Activated T-cell treated with anti-CD3 and anti-CD28 coated beads, Interleukin-2, amount 50 U/mL, for 24 hours (primary cell): Measurements from ENCODE around the gene BICDL2.

ENCODE experiments used
- DNase-seq: peaks from one replicate; pipeline ENCODE4 v3.0.0-alpha.2; 2020
- H3K27ac Mint-ChIP-seq: 2 replicates; pipeline ENCODE4 v1.8.0; 2020; ENCODE audit warnings: mild to moderate bottlenecking, mixed read lengths
- H3K27me3 Mint-ChIP-seq: 2 replicates; pipeline ENCODE4 v1.8.0; 2020; ENCODE audit warnings: mixed read lengths
- H3K36me3 Mint-ChIP-seq: 2 replicates; pipeline ENCODE4 v1.8.0; 2020; ENCODE audit warnings: low read depth, mixed read lengths
- H3K4me1 Mint-ChIP-seq: 2 replicates; pipeline ENCODE4 v1.8.0; 2020; ENCODE audit warnings: low read depth, mixed read lengths
- H3K4me3 Mint-ChIP-seq: 2 replicates; pipeline ENCODE4 v1.8.0; 2020; ENCODE audit warnings: mild to moderate bottlenecking, moderate library complexity, mixed read lengths
- H3K9me3 Mint-ChIP-seq: 2 replicates; pipeline ENCODE4 v1.8.0; 2020; ENCODE audit warnings: mixed read lengths

The BICDL2 gene

DNA sequence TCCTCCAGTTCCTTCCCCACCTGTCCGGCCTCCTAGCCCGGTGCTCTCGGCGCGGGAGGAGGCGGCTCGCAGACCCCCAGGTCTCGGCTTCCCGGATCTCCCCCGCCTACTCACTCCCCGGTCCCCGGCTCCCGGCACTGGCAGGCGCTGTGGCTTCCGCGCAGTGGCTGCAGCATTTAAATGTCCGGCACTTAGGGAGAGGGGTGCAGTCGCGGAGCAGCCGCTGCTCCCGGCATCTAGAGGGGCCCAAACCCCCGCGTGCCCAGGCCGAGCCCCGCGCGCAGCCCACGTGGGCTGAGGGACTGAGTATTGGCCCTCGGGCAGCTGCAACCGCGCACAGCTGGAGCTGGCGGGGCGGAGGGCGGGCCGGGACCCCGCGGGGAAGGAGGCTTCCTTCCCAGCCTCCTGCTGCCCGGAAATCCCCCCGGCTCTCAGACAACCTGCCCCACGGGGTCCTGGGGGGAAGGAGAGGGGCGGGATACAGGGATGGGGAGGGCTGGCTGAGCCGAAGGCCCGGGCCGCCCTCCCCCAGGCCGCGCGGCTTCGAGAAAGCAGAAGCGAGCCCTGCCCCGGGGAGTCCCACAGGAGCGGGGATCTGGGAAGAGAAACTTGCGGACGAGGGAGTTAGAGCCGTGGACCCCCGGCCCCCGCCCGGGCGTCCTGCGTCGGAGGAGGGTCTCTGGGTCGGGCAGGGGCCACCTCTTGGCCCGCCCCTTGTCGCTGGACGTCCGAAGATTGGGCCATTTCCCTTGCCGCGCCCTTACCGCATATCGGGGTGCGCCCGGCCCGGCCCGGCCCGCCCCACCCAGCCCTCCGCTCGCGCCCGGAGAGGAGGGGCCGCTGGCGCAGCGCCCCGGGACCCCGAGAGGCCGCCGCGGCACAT lies 9.3 kb upstream of the BICDL2 start, which contains the start of gene MMP25:
TSS of gene MMP25 (plus strand) at position 804 of the 883 bp plus-strand sequence. CDS start 357 bp downstream, outside the sequence.
- peaks cover 63% of the 10 kb centered on the region for H3K27me3 Mint-ChIP-seq
- no peaks in the 10 kb centered on the region for H3K36me3 Mint-ChIP-seq
- no peaks in the 10 kb centered on the region for H3K9me3 Mint-ChIP-seq
- peak; percentile 55 for DNase-seq
- H3K27ac Mint-ChIP-seq = peak within 1 kb of the TSS; percentile 22
- H3K4me1 Mint-ChIP-seq = peaks cover 16% of the 10 kb centered on the region
- peak within 1 kb of the TSS; percentile 68 for H3K4me3 Mint-ChIP-seq

DNA sequence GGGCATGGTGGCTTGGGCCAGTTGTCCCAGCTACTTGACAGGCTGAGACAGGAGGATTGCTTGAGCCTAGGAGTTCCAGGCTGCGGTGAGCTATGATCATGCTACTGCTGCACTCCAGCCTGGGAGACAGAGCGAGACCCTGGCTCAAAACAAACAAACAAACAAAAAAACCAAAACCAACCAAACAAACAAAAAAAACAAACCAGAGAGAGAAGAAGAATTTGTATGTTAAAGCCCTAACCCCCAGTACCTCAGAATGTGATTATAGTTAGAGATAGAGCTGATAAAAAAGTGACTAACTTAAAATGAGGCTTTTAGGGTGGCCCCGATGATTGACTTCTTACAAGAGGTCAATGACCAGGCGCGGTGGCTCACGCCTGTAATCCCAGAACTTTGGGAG lies 8.0 kb upstream of the BICDL2 start:
- no peaks in the 10 kb centered on the region for H3K36me3 Mint-ChIP-seq
- H3K4me3 Mint-ChIP-seq = peak overlapping the region; percentile 68
- H3K9me3 Mint-ChIP-seq = no peaks in the 10 kb centered on the region
- H3K4me1 Mint-ChIP-seq = peaks cover 16% of the 10 kb centered on the region
- no peak overlapping the region for H3K27ac Mint-ChIP-seq
- DNase-seq = no peak
- H3K27me3 Mint-ChIP-seq = peaks cover 75% of the 10 kb centered on the region

DNA sequence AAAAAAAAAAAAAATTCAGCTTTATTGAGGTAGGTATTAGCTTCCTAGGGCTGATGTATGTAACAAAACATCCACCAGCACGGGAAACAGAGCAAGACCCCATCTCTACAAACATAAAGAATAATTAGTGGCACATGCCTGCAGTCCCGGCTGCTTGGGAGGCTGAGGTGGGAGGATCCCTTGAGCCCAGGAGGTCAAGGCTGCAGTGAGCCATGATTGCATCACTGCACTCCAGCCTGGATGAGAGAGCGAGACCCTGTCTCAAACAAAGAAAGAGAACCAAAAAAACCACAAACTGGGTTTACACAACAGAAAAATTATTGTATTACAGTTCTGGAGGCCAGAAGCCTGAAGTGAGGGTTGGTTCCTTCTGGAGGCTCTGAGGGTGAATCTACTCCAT lies 5.6 kb upstream of the BICDL2 start:
- Mint-ChIP-seq H3K4me3 (no peak overlapping the region), H3K4me1 (peaks cover 13% of the 10 kb centered on the region), H3K9me3 (no peaks in the 10 kb centered on the region), H3K27ac (no peak overlapping the region), H3K27me3 (peaks cover 86% of the 10 kb centered on the region), H3K36me3 (no peaks in the 10 kb centered on the region)
- no peak for DNase-seq

DNA sequence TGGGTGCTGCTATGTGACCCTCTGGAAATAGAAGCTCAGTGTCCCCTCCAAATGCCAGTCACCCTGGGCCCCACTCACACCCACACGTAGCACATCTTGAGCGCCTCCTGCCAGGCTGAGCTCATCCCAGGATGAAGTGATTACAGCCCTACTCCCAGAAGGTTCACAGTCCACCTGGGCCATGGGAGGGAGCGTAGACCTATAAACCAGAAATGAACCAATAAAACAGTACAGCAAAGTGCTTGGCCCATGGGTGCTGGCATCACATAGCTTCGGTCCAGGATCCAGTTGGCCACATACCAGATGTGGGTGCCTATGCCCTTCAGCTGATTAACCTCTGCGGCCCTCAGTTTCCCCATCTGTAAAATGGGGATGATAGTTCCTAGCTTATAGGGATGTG lies 2.2 kb upstream of the BICDL2 start:
- Mint-ChIP-seq H3K9me3 (no peaks in the 10 kb centered on the region), H3K4me3 (no peak overlapping the region), H3K27ac (no peak overlapping the region), H3K36me3 (no peaks in the 10 kb centered on the region), H3K27me3 (peaks cover 89% of the 10 kb centered on the region), H3K4me1 (peaks cover 11% of the 10 kb centered on the region)
- no peak for DNase-seq

DNA sequence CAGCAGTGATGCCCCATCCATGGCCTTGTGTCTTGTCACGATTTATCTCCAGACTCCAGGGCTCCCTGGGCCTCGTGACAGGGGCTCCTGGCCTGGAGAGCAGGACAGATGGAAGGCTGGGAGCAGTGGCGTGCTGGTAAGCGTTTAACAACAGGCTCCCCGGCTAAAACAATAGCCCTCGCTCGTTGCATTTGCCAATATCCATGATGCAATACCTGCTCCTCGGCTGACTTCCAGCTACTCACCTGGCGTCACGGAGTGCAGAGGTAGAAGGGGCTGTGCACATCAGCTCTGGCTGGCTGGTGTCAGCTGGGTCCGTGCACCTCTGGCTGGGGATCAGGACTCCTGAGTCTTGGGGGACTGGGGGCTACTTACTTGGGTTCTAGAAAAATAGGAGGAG lies 1.5 kb upstream of the BICDL2 start:
- Mint-ChIP-seq H3K27ac (no peak overlapping the region), H3K27me3 (peaks cover 89% of the 10 kb centered on the region)

DNA sequence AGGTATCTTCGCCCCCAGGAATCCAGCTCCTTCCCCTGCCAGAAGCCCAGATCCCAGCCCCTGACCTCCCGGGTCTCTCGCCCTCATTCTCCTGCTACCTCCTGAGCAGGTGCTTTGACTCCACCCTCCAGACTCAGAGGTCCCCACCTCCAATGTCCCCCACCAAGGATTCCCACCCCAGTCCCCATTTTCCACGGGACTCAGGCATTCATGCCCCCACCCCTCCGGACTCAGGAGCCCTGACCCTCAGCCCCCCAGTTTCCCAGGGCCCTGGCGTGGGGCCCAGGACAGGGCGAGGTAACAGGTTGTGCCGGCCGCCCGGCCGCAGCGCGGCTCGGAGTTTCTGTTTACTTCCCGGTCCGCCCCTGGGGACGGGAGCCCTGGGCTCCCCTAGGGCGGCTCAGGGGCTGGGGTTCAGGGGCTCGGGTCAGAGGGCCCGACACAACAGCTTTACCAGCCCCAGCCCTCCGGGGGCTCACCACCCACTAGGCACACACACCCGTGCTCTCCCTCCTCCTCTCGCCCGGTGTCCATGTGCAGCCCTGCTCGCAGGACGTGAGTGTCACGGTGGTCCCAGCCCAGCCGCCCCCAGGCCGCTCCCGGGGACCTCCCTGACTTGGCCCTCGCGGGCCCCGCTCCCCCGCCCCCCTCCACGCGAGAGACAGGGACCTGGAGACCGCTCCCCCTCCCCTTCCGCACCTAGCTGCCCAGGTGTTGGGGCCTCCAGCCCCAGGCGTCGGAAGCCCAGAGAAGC lies 595 bp downstream of the BICDL2 start:
- no peak for DNase-seq
- H3K4me3 Mint-ChIP-seq = no peak overlapping the region
- H3K27ac Mint-ChIP-seq = no peak overlapping the region
- H3K4me1 Mint-ChIP-seq = peaks cover 11% of the 10 kb centered on the region
- H3K9me3 Mint-ChIP-seq = no peaks in the 10 kb centered on the region
- peaks cover 88% of the 10 kb centered on the region for H3K27me3 Mint-ChIP-seq
- no peaks in the 10 kb centered on the region for H3K36me3 Mint-ChIP-seq

More for the DNA sequence above, 1.5 kb upstream of the BICDL2 start:
- H3K4me1 Mint-ChIP-seq = peaks cover 11% of the 10 kb centered on the region
- H3K36me3 Mint-ChIP-seq = no peaks in the 10 kb centered on the region
- no peaks in the 10 kb centered on the region for H3K9me3 Mint-ChIP-seq
- H3K4me3 Mint-ChIP-seq = no peak overlapping the region
- no peak for DNase-seq

DNA sequence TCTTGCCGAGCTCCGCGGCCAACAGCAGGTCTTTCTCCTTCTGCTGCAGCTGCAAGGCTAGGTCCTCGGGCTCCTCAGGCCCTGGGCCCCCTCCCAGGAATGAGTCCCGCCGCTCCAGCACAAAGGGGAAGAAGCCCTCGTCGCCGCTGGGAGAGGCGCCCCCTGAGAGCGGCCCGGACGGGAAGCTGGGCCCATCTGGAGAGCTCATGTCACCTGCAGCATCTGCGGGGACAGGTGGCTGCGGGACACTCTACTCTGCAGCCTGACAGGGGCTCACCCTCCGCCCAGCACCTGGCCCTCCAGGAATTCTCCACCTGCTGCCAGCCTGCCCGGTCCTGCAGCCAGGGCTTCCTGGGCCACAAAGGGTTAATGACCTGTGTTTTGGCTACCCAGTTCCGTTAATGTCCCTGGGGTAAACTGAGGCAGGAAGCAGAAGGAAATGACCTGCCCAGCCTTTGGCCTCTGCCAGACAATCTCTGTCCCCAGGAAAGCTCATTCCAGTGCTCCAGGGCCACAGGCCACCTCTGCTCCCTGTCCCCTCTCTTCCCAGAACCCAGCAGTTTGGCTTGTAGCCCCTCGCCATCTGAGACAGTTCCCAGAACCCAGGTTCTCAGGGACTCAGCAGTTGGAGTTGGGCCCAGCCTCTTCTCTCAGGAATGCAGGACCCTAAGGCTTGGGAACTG lies 1.3 kb downstream of the BICDL2 start:
- H3K36me3 Mint-ChIP-seq = no peaks in the 10 kb centered on the region
- no peaks in the 10 kb centered on the region for H3K9me3 Mint-ChIP-seq
- H3K27me3 Mint-ChIP-seq = peaks cover 88% of the 10 kb centered on the region
- no peak overlapping the region for H3K4me3 Mint-ChIP-seq
- no peak for DNase-seq
- peaks cover 11% of the 10 kb centered on the region for H3K4me1 Mint-ChIP-seq
- no peak overlapping the region for H3K27ac Mint-ChIP-seq

DNA sequence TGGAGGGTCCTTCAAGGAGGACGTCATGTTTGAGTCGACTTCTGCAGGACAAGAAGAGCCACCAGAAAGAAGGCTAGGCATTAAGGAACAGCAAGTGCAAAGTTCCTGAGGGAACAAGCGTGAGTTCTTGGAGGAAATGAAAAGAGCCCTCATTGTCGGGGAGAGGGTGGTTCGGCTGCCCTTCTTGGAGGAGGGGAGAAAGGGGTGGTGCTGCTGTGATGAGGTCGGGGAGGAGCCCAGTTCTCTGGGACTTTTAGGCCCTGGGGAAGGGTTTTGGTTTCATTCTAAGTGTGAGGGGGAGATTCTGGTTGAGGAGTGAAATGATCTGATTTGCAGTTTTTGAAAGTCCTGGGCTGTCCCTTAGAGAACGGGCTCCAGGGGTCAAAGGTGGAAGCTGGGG lies 4.1 kb downstream of the BICDL2 start:
- Mint-ChIP-seq H3K27ac (no peak overlapping the region), H3K9me3 (no peaks in the 10 kb centered on the region), H3K36me3 (peaks cover 4% of the 10 kb centered on the region), H3K4me3 (no peak overlapping the region), H3K4me1 (peaks cover 25% of the 10 kb centered on the region), H3K27me3 (peaks cover 79% of the 10 kb centered on the region)
- DNase-seq = no peak

DNA sequence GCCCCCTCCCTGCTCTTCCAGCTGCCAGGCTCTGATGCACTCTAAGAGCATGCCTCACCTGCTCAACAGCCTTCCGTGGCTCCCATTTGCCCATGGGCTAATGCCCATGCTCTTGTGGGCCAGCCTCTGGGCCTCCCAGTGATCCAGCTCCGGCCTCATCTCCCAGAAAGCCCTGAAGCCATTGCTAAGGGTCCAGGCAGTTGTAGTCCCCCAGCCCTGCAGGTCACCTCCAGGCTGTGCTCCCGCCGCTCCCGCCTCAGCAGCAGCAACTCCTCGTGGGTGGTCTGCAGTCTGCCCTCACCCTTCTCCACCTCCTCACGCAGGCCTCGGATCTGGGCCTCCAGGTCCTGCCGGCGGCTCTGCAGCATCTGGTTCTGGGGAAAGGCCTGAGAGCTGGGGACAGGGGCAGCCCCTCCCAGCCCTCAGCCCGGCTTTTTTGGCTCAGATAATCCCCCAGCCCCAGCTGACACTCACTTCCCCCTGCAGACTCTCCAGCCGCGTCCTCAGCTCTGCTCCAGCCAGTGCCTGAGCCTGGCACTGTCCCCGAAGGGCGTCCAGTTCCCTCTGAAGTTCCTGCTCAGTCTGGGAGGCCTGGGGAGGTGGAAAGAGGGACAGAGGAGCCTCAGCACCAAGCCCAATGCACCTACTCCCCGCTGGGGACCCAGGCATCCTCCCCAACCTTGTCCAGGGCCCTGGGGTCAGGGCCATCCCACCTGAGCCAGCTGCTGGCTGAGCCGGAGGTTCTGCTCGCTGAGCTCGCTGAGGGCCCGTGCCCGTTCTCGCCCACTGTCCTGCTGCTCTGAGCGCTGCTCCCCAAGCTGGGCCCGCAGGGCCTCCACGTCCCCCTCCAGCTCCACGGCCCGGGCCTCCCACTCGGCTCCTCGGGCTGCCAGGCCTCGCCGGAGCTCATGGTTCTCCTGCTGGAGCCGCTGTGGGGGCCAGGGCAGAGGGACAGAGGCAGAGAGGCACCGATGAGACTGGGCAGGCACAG lies 6.2 kb downstream of the BICDL2 start:
- H3K9me3 Mint-ChIP-seq = no peaks in the 10 kb centered on the region
- H3K4me1 Mint-ChIP-seq = peaks cover 20% of the 10 kb centered on the region
- no peak overlapping the region for H3K4me3 Mint-ChIP-seq
- peaks cover 65% of the 10 kb centered on the region for H3K27me3 Mint-ChIP-seq
- no peak for DNase-seq
- H3K27ac Mint-ChIP-seq = no peak overlapping the region
- peaks cover 23% of the 10 kb centered on the region for H3K36me3 Mint-ChIP-seq

DNA sequence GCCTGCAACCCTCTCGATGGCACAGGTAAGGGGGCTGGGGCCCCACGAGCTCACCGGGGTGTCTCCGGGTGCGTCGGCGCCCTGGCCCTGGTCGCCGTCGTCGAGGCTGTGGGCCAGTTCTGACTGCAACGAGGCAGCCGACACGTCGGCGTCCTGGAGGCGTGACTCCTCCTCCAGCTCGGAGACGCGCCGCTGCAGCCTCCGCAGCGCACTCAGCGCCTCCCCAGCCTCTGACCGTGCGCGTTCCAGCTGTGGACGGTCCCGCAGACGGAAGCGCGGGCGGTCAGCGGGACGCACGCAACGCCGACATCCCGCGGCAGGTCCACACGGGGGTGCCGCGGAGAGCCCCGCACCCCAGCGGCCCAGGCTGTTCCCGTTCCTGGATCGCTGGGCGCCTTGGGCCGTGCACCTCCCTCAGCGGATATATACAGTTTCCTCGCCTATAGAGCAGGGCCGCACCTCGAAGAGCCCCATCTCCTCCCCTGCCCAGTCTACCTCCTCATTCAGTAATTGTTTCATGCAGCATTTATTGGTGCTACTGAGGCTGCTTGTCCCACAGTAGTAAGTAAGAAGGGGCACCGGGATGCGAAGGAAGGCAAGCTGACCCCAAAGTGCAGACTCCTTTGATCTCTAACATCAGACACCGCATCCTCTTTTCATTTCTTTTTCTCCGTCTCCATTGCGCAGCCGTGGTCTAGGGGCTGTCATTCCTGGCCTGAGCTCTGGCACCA lies 7.1 kb downstream of the BICDL2 start:
- H3K4me1 Mint-ChIP-seq = peaks cover 27% of the 10 kb centered on the region
- H3K27me3 Mint-ChIP-seq = peaks cover 56% of the 10 kb centered on the region
- H3K9me3 Mint-ChIP-seq = no peaks in the 10 kb centered on the region
- no peak overlapping the region for H3K27ac Mint-ChIP-seq
- H3K36me3 Mint-ChIP-seq = peaks cover 25% of the 10 kb centered on the region
- peak; percentile 66 for DNase-seq
- peak overlapping the region; percentile 30 for H3K4me3 Mint-ChIP-seq

DNA sequence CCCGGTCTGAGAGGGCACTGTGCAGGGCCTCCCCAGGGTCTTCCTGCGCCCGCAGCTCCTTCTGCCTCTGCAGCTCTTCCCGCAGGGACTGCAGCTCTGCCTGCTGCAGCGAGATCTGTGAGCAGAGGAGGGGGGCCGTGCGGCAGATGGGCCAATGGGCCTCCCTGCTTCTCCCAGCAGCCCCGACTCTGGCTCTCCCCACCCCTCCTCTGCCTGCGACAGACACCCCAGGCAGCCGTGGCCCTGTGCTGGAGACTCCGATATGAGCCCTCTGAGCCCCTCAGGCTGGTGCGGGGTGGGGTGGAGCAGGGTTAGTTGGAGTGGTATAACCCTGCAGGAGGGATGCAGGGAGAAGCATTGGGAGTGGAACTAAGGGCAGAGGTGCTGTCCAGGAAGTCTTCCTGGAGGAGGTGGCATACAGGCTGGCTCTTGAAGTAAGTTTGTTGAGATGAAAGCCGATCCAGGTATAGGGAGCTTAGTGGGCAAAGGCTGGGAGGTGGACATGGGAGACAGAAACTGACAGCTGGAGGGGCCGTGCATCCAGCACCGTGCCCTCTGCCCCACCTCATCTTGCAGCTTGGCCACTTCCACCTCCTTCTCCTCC lies 7.9 kb downstream of the BICDL2 start:
- H3K4me1 Mint-ChIP-seq = peaks cover 30% of the 10 kb centered on the region
- H3K36me3 Mint-ChIP-seq = peaks cover 29% of the 10 kb centered on the region
- no peak for DNase-seq
- H3K4me3 Mint-ChIP-seq = no peak overlapping the region
- H3K27me3 Mint-ChIP-seq = peaks cover 48% of the 10 kb centered on the region
- no peaks in the 10 kb centered on the region for H3K9me3 Mint-ChIP-seq
- H3K27ac Mint-ChIP-seq = no peak overlapping the region

DNA sequence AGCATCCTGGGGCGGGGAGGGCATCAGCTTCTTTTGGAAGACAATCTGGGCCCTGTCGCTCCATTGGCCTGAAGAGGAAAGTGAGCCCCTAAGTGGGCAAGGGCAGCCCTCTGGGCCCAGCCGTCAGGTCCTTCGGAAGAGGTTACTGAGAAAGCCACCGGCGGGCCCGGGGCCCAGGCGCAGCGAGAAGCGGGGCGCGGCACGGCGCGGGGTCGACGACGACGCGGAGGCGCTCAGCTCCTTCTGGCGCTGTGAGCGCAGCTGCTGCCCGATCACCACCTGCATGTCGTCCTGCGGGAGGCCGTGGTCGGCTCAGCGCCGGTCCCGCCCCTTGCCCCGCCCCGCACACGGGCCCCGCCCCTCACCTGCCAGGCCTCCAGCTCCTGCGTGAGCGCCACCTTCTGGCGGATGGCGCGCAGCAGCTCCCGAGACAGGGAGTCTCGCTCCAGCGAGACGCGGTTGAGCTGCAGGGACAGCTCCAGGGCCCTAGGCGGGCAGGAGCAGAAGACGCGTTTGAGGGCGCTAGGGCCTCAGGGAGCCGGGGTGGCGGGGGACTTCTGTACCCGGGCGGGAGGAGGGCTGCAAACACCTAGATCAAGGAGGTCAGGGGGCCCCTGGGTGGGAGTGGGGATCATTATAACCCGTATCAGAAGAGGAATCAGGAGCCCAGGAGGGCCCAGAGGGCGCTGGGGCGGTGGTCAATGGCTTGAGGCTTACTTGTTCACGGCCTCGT lies 8.6 kb downstream of the BICDL2 start:
- Mint-ChIP-seq H3K36me3 (peaks cover 29% of the 10 kb centered on the region), H3K4me1 (peaks cover 37% of the 10 kb centered on the region), H3K27me3 (peaks cover 41% of the 10 kb centered on the region), H3K9me3 (no peaks in the 10 kb centered on the region), H3K4me3 (no peak overlapping the region), H3K27ac (no peak overlapping the region)
- peak; percentile 91 for DNase-seq
